PC-3 (cell line): ENCODE measurements around the gene ATL2. TPM values are rescaled to one million over a fixed set of nuclear protein-coding genes. Genes with fewer than 3 reads are reported as not detected.

Experiments
- ATAC-seq: fragments of 200-7000 bp; cut with Tn5 transposase; 2 replicates; pipeline ENCODE4 v1.9.1; 2020; ENCODE audit warnings: mild to moderate bottlenecking, moderate library complexity
- BruUV-seq: library from RNA; stranded (reverse); fragments of 400-500 nt; replicated peaks from 2 replicates; lab custom pipeline; 2021; lab: Mats Ljungman, UMichigan
- CTCF ChIA-PET: fragments of 300-600 bp; sonication (Branson Sonifier 250); formaldehyde crosslinking; loops from one replicate; lab custom pipeline; 2022; ENCODE audit warnings: antibody characterized with exemption; lab: Charles Lee
- POLR2A ChIA-PET: fragments of 300-600 bp; sonication (Branson Sonifier 250); formaldehyde crosslinking; loops from one replicate; lab custom pipeline; 2022; ENCODE audit warnings: antibody characterized with exemption; ENCODE audit not compliant: unreplicated experiment; lab: Charles Lee
- DNase-seq: peaks from one replicate; pipeline ENCODE4 v3.0.0-alpha.2; 2015
- H2AFZ ChIP-seq: fragments of 300-600 bp; sonication (generic); 2 replicates; pipeline ENCODE4 v1.6.0; 2016; ENCODE audit warnings: antibody characterized with exemption, low read length
- H3F3A ChIP-seq: fragments of 300-600 bp; sonication (generic); one replicate; pipeline ENCODE4 v1.6.0; 2017; ENCODE audit warnings: antibody characterized with exemption, low read length, control low read depth, mild to moderate bottlenecking; ENCODE audit not compliant: unreplicated experiment
- H3K27ac ChIP-seq: fragments of 300-600 bp; sonication (generic); 2 replicates; pipeline ENCODE4 v1.5.1; 2016; ENCODE audit warnings: mild to moderate bottlenecking, low read length
- H3K27me3 ChIP-seq: fragments of 300-600 bp; sonication (generic); 2 replicates; pipeline ENCODE4 v1.6.1; 2016; ENCODE audit warnings: low read length, mixed read lengths
- H3K36me3 ChIP-seq: fragments of 300-600 bp; sonication (generic); 2 replicates; pipeline ENCODE4 v1.6.1; 2016; ENCODE audit warnings: low read depth, mixed run types, low read length, mixed read lengths
- H3K4me1 ChIP-seq: fragments of 300-600 bp; sonication (generic); 2 replicates; pipeline ENCODE4 v1.5.1; 2016; ENCODE audit warnings: low read length; ENCODE audit not compliant: insufficient read depth
- H3K4me2 ChIP-seq: fragments of 300-600 bp; sonication (generic); 2 replicates; pipeline ENCODE4 v1.6.0; 2016; ENCODE audit warnings: low read length
- H3K4me3 ChIP-seq: fragments of 300-600 bp; sonication (generic); 2 replicates; pipeline ENCODE4 v1.5.1; 2016; ENCODE audit warnings: mild to moderate bottlenecking, low read length, mixed read lengths
- H3K79me2 ChIP-seq: fragments of 300-600 bp; sonication (generic); 2 replicates; pipeline ENCODE4 v1.6.1; 2017; ENCODE audit warnings: low read length, mixed read lengths
- H3K9ac ChIP-seq: fragments of 300-600 bp; sonication (generic); 2 replicates; pipeline ENCODE4 v1.6.0; 2016; ENCODE audit warnings: mild to moderate bottlenecking, low read length
- H3K9me2 ChIP-seq: fragments of 300-600 bp; sonication (generic); replicated peaks from 2 replicates; pipeline ENCODE4 v1.6.1; 2016; ENCODE audit warnings: mixed run types, low read length, mixed read lengths
- H3K9me3 ChIP-seq: fragments of 300-600 bp; sonication (generic); 2 replicates; pipeline ENCODE4 v1.6.1; 2016; ENCODE audit warnings: low read length, mixed read lengths
- H4K20me1 ChIP-seq: fragments of 300-600 bp; sonication (generic); 2 replicates; pipeline ENCODE4 v1.6.1; 2016; ENCODE audit warnings: low read length, mixed read lengths
- EZH2 ChIP-seq: fragments of 300-600 bp; sonication (generic); IDR thresholded peaks from one replicate; pipeline ENCODE4 v1.6.1; 2017; ENCODE audit warnings: antibody characterized with exemption, mild to moderate bottlenecking, low read length; ENCODE audit not compliant: unreplicated experiment
- EZH2phosphoT487 ChIP-seq: fragments of 300-600 bp; sonication (generic); IDR thresholded peaks from 2 replicates; pipeline ENCODE4 v1.6.1; 2018; ENCODE audit warnings: mild to moderate bottlenecking, antibody characterized with exemption, low read length, borderline replicate concordance
- intact Hi-C: fragments of 100-400 bp; cut with micrococcal nuclease; formaldehyde crosslinking; loops from 2 replicates; pipeline ENCODE4 v1.9.0; 2023
- total RNA-seq: library from RNA; depleted of rRNA; stranded (reverse); fragments of >200 nt; gene quantifications from 2 replicates; pipeline ENCODE4 v1.2.3, GENCODE V29; 2014
- TF ChIP-seq, protein P1 (sequence below): fragments of 300-600 bp; sonication (generic); conservative IDR thresholded peaks from 2 replicates; pipeline ENCODE4 v1.5.1; 2017; ENCODE audit warnings: antibody characterized with exemption, low read depth, mild to moderate bottlenecking, low read length

Gene ATL2
- total RNA-seq, 1 experiment from 2014 or later, result 89.4 TPM

- DNase-seq, result no peak
- no peak overlapping the region for H3K4me3 ChIP-seq
- ChIA-PET POLR2A (interaction anchor here (0.5 kb wide), 1 partner anchor 10 kb away, joined by 16 read pairs; no protein-coding TSS in a partner anchor), CTCF (no interaction called here)
- no peaks in the 10 kb centered on the region for H3K27me3 ChIP-seq
- H3K9me3 ChIP-seq, result no peaks in the 10 kb centered on the region
- no peak for ATAC-seq
- H2AFZ ChIP-seq, result no peak overlapping the region
- no peak overlapping the region for H3K9ac ChIP-seq
- H3K9me2 ChIP-seq, result no peaks in the 10 kb centered on the region
- no peaks in the 10 kb centered on the region for H4K20me1 ChIP-seq
- H3K4me1 ChIP-seq, result no peaks in the 10 kb centered on the region
- H3F3A ChIP-seq, result no peaks in the 10 kb centered on the region
- no peak overlapping the region for H3K27ac ChIP-seq
- H3K79me2 ChIP-seq, result no peaks in the 10 kb centered on the region
- TF ChIP-seq EZH2phosphoT487 (no peak), EZH2 (no peak)
- TF ChIP-seq, protein P1, sequence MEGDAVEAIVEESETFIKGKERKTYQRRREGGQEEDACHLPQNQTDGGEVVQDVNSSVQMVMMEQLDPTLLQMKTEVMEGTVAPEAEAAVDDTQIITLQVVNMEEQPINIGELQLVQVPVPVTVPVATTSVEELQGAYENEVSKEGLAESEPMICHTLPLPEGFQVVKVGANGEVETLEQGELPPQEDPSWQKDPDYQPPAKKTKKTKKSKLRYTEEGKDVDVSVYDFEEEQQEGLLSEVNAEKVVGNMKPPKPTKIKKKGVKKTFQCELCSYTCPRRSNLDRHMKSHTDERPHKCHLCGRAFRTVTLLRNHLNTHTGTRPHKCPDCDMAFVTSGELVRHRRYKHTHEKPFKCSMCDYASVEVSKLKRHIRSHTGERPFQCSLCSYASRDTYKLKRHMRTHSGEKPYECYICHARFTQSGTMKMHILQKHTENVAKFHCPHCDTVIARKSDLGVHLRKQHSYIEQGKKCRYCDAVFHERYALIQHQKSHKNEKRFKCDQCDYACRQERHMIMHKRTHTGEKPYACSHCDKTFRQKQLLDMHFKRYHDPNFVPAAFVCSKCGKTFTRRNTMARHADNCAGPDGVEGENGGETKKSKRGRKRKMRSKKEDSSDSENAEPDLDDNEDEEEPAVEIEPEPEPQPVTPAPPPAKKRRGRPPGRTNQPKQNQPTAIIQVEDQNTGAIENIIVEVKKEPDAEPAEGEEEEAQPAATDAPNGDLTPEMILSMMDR, result no peak
- no peak overlapping the region for H3K4me2 ChIP-seq
- no peaks in the 10 kb centered on the region for H3K36me3 ChIP-seq
- intact Hi-C loops, result no loop called here
- BruUV-seq, result no TSS peak
Measured at GRCh38 chr2:38406597-38407110, 29.6 kb upstream of the ATL2 start.

- TF ChIP-seq EZH2phosphoT487, result no peak
- TF ChIP-seq, protein P1, result no peak
- no peak for TF ChIP-seq EZH2
- intact Hi-C loops, result no loop called here
- H3K4me2 ChIP-seq, result no peak overlapping the region
- H3K4me3 ChIP-seq, result no peak overlapping the region
- no peaks in the 10 kb centered on the region for H3F3A ChIP-seq
- H3K9me2 ChIP-seq, result no peaks in the 10 kb centered on the region
- H3K27ac ChIP-seq, result no peak overlapping the region
- H3K36me3 ChIP-seq, result no peaks in the 10 kb centered on the region
- no peak overlapping the region for H2AFZ ChIP-seq
- ATAC-seq (no peak), DNase-seq (no peak)
- H4K20me1 ChIP-seq, result no peaks in the 10 kb centered on the region
- no peaks in the 10 kb centered on the region for H3K4me1 ChIP-seq
- CTCF ChIA-PET, result no interaction called here
- no peak overlapping the region for H3K9ac ChIP-seq
- BruUV-seq, result no TSS peak
- no peaks in the 10 kb centered on the region for H3K27me3 ChIP-seq
- H3K79me2 ChIP-seq, result no peaks in the 10 kb centered on the region
- POLR2A ChIA-PET, result interaction anchor here (0.5 kb wide), 1 partner anchor 10 kb away, joined by 16 read pairs; no protein-coding TSS in a partner anchor
- no peaks in the 10 kb centered on the region for H3K9me3 ChIP-seq
Measured at GRCh38 chr2:38405917-38406596, 29.0 kb upstream of the ATL2 start.

GRCh38 chr2:38400513-38400912 lies 23.4 kb upstream of the ATL2 start:
- Histone ChIP-seq H3K9ac (no peak overlapping the region), H3K4me1 (peaks cover 9% of the 10 kb centered on the region), H2AFZ (no peak overlapping the region), H3K9me3 (no peaks in the 10 kb centered on the region), H3K27me3 (no peaks in the 10 kb centered on the region), H3F3A (peaks cover 3% of the 10 kb centered on the region), H3K79me2 (no peaks in the 10 kb centered on the region), H4K20me1 (no peaks in the 10 kb centered on the region), H3K27ac (no peak overlapping the region), H3K9me2 (no peaks in the 10 kb centered on the region), H3K4me2 (no peak overlapping the region), H3K36me3 (no peaks in the 10 kb centered on the region), H3K4me3 (no peak overlapping the region)
- DNase-seq (no peak), ATAC-seq (no peak)
- intact Hi-C loops, result no loop called here
- TF ChIP-seq, protein P1, result no peak
- TF ChIP-seq EZH2phosphoT487 (no peak), EZH2 (no peak)
- BruUV-seq, result no TSS peak
- CTCF ChIA-PET, result no interaction called here
- POLR2A ChIA-PET, result no interaction called here
